ENCODE measurements around the gene KRT25. TPM values are rescaled to one million over a fixed set of nuclear protein-coding genes. Genes with fewer than 3 reads are reported as not detected.

Gene KRT25
- total RNA-seq, 4 donors from 2014 or later = not detected

DNA sequence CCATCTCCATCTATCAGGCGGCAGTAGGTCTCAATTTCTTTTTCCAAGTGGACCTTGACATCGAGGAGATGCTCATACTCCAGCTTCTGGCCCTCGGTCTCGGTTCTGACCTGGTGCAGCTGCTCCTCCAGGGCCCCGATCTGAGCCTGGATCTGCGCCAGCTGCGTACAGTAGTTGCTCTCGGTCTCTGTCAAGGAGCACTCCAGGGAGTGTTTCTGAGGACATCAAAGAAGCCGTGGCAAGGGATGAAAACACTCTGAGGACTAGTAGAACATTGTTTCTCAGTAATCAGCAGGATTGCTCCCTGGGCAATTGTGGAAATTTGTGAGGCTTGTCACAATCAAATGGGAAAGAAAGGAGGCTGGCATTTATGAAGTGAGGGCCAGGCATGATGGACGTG, 38.7 kb upstream of the KRT25 start:
- H3K4me3 ChIP-seq = no peak overlapping the region
- intact Hi-C loops (cut with DNase I; ENCODE audit: low total_unique reads) = no loop called here

DNA sequence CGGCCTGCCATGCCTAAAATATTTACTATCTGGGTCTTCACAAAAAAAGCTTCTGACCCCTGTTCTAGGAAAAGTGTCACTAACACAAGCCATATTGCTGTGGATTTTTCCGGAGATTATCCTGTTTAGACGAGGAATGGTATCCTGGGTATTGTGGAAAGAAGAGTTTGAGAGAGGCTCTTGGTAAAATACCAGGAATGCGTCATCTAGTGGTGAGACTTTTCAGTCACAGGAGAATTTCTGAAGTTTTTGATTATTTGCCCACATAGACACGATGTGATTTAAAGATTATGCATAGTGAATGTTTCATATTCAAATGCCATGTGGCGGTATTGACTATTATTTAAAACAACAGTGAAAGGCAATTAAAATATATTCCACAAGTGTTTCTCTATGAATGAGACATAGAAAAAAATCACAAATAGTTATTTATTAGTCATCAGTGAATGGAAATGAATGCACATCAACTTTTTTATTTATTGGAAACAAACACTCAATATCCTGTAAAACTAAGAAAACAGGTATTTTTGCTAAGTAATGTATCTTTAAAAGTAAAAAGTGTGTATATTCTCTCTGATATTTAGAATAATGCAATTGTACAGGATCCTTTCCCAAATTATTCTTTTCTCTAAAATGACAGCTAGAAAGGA, 36.8 kb upstream of the KRT25 start:
- H3K36me3 ChIP-seq = no peaks in the 10 kb centered on the region
- H3K4me1 ChIP-seq = no peaks in the 10 kb centered on the region
- peaks cover 3 to 23% (median 7%) of the 10 kb centered on the region in 3 donors for H3K27me3 ChIP-seq
- ATAC-seq (no peak), DNase-seq (no peak)
- in situ Hi-C loops (cut with MboI; ENCODE audit: low sequenced_read_pairs in 4 of 4) = loop anchor here in 3 of 4 donors (10.0 kb wide), 2 partner anchors 167 to 177 kb away; no protein-coding TSS in a partner anchor
- no peaks in the 10 kb centered on the region for H3K9me3 ChIP-seq
- intact Hi-C loops (cut with DNase I; ENCODE audit: low total_unique reads) = loop anchor here (2.0 kb wide), 1 partner anchor 171 kb away; no protein-coding TSS in a partner anchor
- H3K4me3 ChIP-seq = no peak overlapping the region
- H3K27ac ChIP-seq = no peak overlapping the region
- TF ChIP-seq, protein P1, sequence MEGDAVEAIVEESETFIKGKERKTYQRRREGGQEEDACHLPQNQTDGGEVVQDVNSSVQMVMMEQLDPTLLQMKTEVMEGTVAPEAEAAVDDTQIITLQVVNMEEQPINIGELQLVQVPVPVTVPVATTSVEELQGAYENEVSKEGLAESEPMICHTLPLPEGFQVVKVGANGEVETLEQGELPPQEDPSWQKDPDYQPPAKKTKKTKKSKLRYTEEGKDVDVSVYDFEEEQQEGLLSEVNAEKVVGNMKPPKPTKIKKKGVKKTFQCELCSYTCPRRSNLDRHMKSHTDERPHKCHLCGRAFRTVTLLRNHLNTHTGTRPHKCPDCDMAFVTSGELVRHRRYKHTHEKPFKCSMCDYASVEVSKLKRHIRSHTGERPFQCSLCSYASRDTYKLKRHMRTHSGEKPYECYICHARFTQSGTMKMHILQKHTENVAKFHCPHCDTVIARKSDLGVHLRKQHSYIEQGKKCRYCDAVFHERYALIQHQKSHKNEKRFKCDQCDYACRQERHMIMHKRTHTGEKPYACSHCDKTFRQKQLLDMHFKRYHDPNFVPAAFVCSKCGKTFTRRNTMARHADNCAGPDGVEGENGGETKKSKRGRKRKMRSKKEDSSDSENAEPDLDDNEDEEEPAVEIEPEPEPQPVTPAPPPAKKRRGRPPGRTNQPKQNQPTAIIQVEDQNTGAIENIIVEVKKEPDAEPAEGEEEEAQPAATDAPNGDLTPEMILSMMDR (IDR thresholded peaks at IDR 0.05 in 4 of 5, conservative IDR thresholded peaks at IDR 0.05 in 1 of 5) = peak in 4 of 5 experiments; percentile 7 to 47 (median 40)
- TF ChIP-seq POLR2A (IDR thresholded peaks at IDR 0.05) = no peak

More for the DNA sequence above, 38.7 kb upstream of the KRT25 start:
- DNase-seq = no peak
- Histone ChIP-seq H3K4me1 (no peaks in the 10 kb centered on the region), H3K27me3 (peaks cover 3 to 32% (median 20%) of the 10 kb centered on the region in 3 donors), H3K9me3 (no peaks in the 10 kb centered on the region), H3K36me3 (no peaks in the 10 kb centered on the region), H3K27ac (no peak overlapping the region)
- in situ Hi-C loops (cut with MboI; ENCODE audit: low sequenced_read_pairs in 4 of 4) = loop anchor here in 3 of 4 donors (10.0 kb wide), 2 partner anchors 169 to 179 kb away; no protein-coding TSS in a partner anchor
- ATAC-seq = no peak
- TF ChIP-seq POLR2A (IDR thresholded peaks at IDR 0.05) = no peak
- TF ChIP-seq, protein P1 (IDR thresholded peaks at IDR 0.05 in 4 of 5, conservative IDR thresholded peaks at IDR 0.05 in 1 of 5) = no peak

GRCh38 chr17:40791111-40791510, 36.0 kb upstream of the KRT25 start:
- TF ChIP-seq POLR2A (IDR thresholded peaks at IDR 0.05) = no peak
- TF ChIP-seq, protein P1 (IDR thresholded peaks at IDR 0.05 in 4 of 5, conservative IDR thresholded peaks at IDR 0.05 in 1 of 5) = no peak
- intact Hi-C loops (cut with DNase I; ENCODE audit: low total_unique reads) = loop anchor here (2.0 kb wide), 1 partner anchor 170 kb away; no protein-coding TSS in a partner anchor

GRCh38 chr17:40782450-40782849, 27.3 kb upstream of the KRT25 start, which contains the start of gene KRT27:
Gene KRT27 (minus strand): TSS chr17:40782550. CDS start chr17:40782493, 57 bp downstream.
- H3K27ac ChIP-seq = no peak within 1 kb of the TSS
- intact Hi-C loops (cut with DNase I; ENCODE audit: low total_unique reads) = no loop called here
- peaks cover 8 to 21% (median 18%) of the 10 kb centered on the region in 3 donors for H3K27me3 ChIP-seq
- no peaks in the 10 kb centered on the region for H3K9me3 ChIP-seq
- ATAC-seq (no peak), DNase-seq (no peak)
- no peak within 1 kb of the TSS for H3K4me3 ChIP-seq
- no peaks in the 10 kb centered on the region for H3K36me3 ChIP-seq
- TF ChIP-seq POLR2A (IDR thresholded peaks at IDR 0.05) = no peak
- TF ChIP-seq, protein P1 (IDR thresholded peaks at IDR 0.05 in 4 of 5, conservative IDR thresholded peaks at IDR 0.05 in 1 of 5) = no peak
- in situ Hi-C loops (cut with MboI; ENCODE audit: low sequenced_read_pairs in 4 of 4) = no loop called here
- no peaks in the 10 kb centered on the region for H3K4me1 ChIP-seq

More at GRCh38 chr17:40791111-40791510, 36.0 kb upstream of the KRT25 start:
- Histone ChIP-seq H3K4me3 (no peak overlapping the region), H3K4me1 (no peaks in the 10 kb centered on the region), H3K27ac (no peak overlapping the region), H3K9me3 (no peaks in the 10 kb centered on the region), H3K27me3 (peaks cover 0 to 16% (median under 1%) of the 10 kb centered on the region in 3 donors), H3K36me3 (no peaks in the 10 kb centered on the region)
- DNase-seq (no peak), ATAC-seq (no peak)
- in situ Hi-C loops (cut with MboI; ENCODE audit: low sequenced_read_pairs in 4 of 4) = loop anchor here in 3 of 4 donors (10.0 kb wide), 2 partner anchors 166 to 176 kb away; no protein-coding TSS in a partner anchor

Measured in gastrocnemius medialis (tissue), 4 donors.